Colonic mucosa (tissue), 4 donors: ENCODE data around the gene RHOJ. TPM values are rescaled to one million over a fixed set of nuclear protein-coding genes. Genes with fewer than 3 reads are reported as not detected.
"Not testable (repeated sequence)": the region's sequence is repeated elsewhere in the genome, so short reads cannot be mapped to it uniquely, and the experiment has no call there.

ENCODE experiments used
- DNase-seq: peaks from one replicate; pipeline ENCODE4 v3.0.0-alpha.2; 2020
- H3K27ac ChIP-seq: fragments of 200-600 bp; one replicate; pipeline ENCODE4 v1.8.0; 2021
- H3K27me3 ChIP-seq: fragments of 200-600 bp; one replicate; pipeline ENCODE4 v1.8.0; 2021
- H3K36me3 ChIP-seq: fragments of 200-600 bp; one replicate; pipeline ENCODE4 v1.8.0; 2021
- H3K4me1 ChIP-seq: fragments of 200-600 bp; one replicate; pipeline ENCODE4 v1.8.0; 2021; ENCODE audit warnings: mild to moderate bottlenecking
- H3K4me3 ChIP-seq: fragments of 200-600 bp; one replicate; pipeline ENCODE4 v1.8.0; 2021
- H3K9ac ChIP-seq, 2 donors: one replicate each; pipeline ENCODE4 v1.7.0; 2013; ENCODE audit warnings: control low read depth in 2 of 2, low read depth in 2 of 2, low read length in 2 of 2
- H3K9me3 ChIP-seq: fragments of 200-600 bp; one replicate; pipeline ENCODE4 v1.8.0; 2021
- CTCF ChIP-seq: fragments of 200-600 bp; IDR thresholded peaks from one replicate; pipeline ENCODE4 v1.8.0; 2022; ENCODE audit warnings: antibody characterized with exemption, mild to moderate bottlenecking
- intact Hi-C: fragments of 100-400 bp; cut with DNase I; formaldehyde crosslinking; loops from one replicate; pipeline ENCODE4 v1.14.1; 2022
- total RNA-seq, 2 donors: library from RNA; stranded (reverse); fragmentation: NEBNext Ultra II Directional in 1 of 2; extraction: Animal tissue kit (Norgen Biotek cat#: 25700) in 1 of 2; gene quantifications; one replicate each; pipeline ENCODE4 v1.2.1, GENCODE V29; 2021
- donor health status: healthy.
- donor health status: DM: no; HTN: no; CAD: no.
- donor health status: DM: no; HTN: no; CAD: no.

Gene RHOJ
- 1 to 10 TPM; 3.0 to 7.6 TPM for total RNA-seq

- Histone ChIP-seq H3K27ac (peak within 1 kb of the TSS; percentile 75), H3K36me3 (no peaks in the 10 kb centered on the region), H3K9ac (peak within 1 kb of the TSS; percentile 43 to 44), H3K4me3 (peak within 1 kb of the TSS; percentile 20), H3K9me3 (no peaks in the 10 kb centered on the region), H3K27me3 (no peaks in the 10 kb centered on the region), H3K4me1 (no peaks in the 10 kb centered on the region)
- intact Hi-C loops: no loop called here
- no peak for TF ChIP-seq CTCF
- no peak for DNase-seq
Measured at GRCh38 chr14:63204407-63205043, at the start of gene RHOJ. Gene RHOJ, plus strand, starts transcription at chr14:63204443. Its CDS starts 427 bp downstream, at chr14:63204870.

DNA sequence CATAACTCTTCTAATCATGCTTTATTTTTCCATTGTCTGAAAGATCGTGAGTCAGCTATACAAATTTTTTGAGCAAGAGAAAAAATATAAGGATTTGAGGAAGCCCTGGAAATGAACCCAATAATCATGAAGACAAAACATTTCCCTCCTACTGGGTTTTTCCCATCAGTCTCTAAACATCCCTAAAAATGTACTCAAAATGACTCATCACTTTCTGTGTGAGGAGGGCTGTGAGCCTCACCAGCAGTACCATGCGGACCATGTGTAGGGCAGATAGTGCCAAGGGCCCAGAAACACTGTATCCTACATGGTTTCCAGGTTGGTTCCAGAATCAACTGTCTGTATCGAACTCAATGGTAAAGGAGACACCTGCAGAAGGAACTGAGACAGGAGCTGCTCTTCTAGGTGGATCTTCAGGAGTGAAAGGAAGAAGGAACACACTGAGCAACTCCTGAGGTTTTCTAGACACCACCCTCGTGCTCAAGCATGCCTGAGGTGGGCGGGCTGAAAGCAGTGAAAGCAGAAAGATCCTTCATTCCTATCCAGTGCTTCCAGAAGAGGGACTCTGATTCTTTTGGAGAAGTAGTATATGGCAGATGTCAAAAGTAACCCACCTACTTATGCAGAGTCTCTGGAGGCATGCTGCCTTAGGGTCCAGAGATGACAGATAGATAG lies 48.6 kb upstream of the RHOJ start:
- Histone ChIP-seq H3K36me3 (no peaks in the 10 kb centered on the region), H3K27ac (no peak overlapping the region), H3K27me3 (no peaks in the 10 kb centered on the region), H3K9me3 (no peaks in the 10 kb centered on the region), H3K4me1 (no peaks in the 10 kb centered on the region), H3K4me3 (no peak overlapping the region), H3K9ac (no peak overlapping the region)
- no peak for TF ChIP-seq CTCF
- intact Hi-C loops: no loop called here
- no peak for DNase-seq

GRCh38 chr14:63157195-63157594 lies 47.0 kb upstream of the RHOJ start:
- H3K27ac ChIP-seq: no peak overlapping the region
- H3K4me1 ChIP-seq: no peaks in the 10 kb centered on the region
- intact Hi-C loops: no loop called here
- no peaks in the 10 kb centered on the region for H3K9me3 ChIP-seq
- no peaks in the 10 kb centered on the region for H3K27me3 ChIP-seq
- no peak for TF ChIP-seq CTCF
- no peak overlapping the region for H3K4me3 ChIP-seq
- H3K9ac ChIP-seq: no peak overlapping the region
- DNase-seq: no peak
- no peaks in the 10 kb centered on the region for H3K36me3 ChIP-seq

- H3K36me3 ChIP-seq: no peaks in the 10 kb centered on the region
- no peaks in the 10 kb centered on the region for H3K27me3 ChIP-seq
- intact Hi-C loops: no loop called here
- TF ChIP-seq CTCF: no peak
- H3K9me3 ChIP-seq: no peaks in the 10 kb centered on the region
- no peak for DNase-seq
- H3K9ac ChIP-seq: no peak overlapping the region
- no peak overlapping the region for H3K27ac ChIP-seq
- H3K4me3 ChIP-seq: no peak overlapping the region
- H3K4me1 ChIP-seq: no peaks in the 10 kb centered on the region
Measured at GRCh38 chr14:63163306-63163705, 40.9 kb upstream of the RHOJ start.

GRCh38 chr14:63164108-63164683 lies 40.0 kb upstream of the RHOJ start:
- no peak overlapping the region for H3K9ac ChIP-seq
- no peak for DNase-seq

DNA sequence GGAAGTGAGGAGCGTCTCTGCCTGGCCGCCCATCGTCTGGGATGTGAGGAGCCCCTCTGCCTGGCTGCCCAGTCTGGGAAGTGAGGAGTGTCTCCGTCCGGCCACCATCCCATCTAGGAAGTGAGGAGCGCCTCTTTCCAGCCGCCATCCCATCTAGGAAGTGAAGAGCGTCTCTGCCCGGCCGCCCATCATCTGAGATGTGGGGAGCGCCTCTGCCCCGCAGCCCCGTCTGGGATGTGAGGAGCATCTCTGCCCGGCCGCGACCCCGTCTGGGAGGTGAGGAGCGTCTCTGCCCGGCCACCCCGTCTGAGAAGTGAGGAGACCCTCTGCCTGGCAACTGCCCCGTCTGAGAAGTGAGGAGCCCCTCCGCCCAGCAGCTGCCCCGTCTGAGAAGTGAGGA lies 39.0 kb upstream of the RHOJ start:
- H3K4me3 ChIP-seq, H3K27me3 ChIP-seq, H3K9ac ChIP-seq, intact Hi-C loops, H3K9me3 ChIP-seq, H3K4me1 ChIP-seq, H3K27ac ChIP-seq, DNase-seq, H3K36me3 ChIP-seq: not testable (repeated sequence)

More at GRCh38 chr14:63164108-63164683, 40.0 kb upstream of the RHOJ start:
- Histone ChIP-seq H3K9me3 (no peaks in the 10 kb centered on the region), H3K4me1 (no peaks in the 10 kb centered on the region), H3K36me3 (no peaks in the 10 kb centered on the region), H3K4me3 (no peak overlapping the region), H3K27ac (no peak overlapping the region), H3K27me3 (no peaks in the 10 kb centered on the region)
- intact Hi-C loops: no loop called here
- TF ChIP-seq CTCF: no peak
